Activated B cell treated with CpG ODN at 0.5 μM for 24 hours (primary cell): Measurements from ENCODE around the gene GMEB2. TPM values are rescaled to one million over a fixed set of nuclear protein-coding genes. Genes with fewer than 3 reads are reported as not detected.

Source experiments
- ATAC-seq: fragments of 200-7000 bp; cut with Tn5 transposase; one replicate; pipeline ENCODE4 v1.10.0; 2021; ENCODE audit warnings: low read depth, mild to moderate bottlenecking, moderate library complexity
- CTCF ChIA-PET: fragments of 350-600 bp; sonication (Branson Sonifier 250); formaldehyde crosslinking; loops from one replicate; lab custom pipeline; 2021; ENCODE audit warnings: antibody characterized with exemption; lab: Charles Lee
- POLR2A ChIA-PET: fragments of 350-600 bp; sonication (Branson Sonifier 250); formaldehyde crosslinking; loops from one replicate; lab custom pipeline; 2021; ENCODE audit warnings: antibody characterized with exemption; lab: Charles Lee
- DNase-seq: peaks from one replicate; pipeline ENCODE4 v3.0.0; 2022
- H3K27ac Mint-ChIP-seq: one replicate; pipeline ENCODE4 v1.8.0; 2020; ENCODE audit warnings: mixed read lengths
- H3K27me3 Mint-ChIP-seq: one replicate; pipeline ENCODE4 v1.8.0; 2021; ENCODE audit warnings: mixed read lengths
- H3K36me3 Mint-ChIP-seq: one replicate; pipeline ENCODE4 v1.8.0; 2021; ENCODE audit warnings: low read depth, mixed read lengths
- H3K4me1 Mint-ChIP-seq: one replicate; pipeline ENCODE4 v1.8.0; 2021; ENCODE audit warnings: mixed read lengths
- H3K4me3 Mint-ChIP-seq: one replicate; pipeline ENCODE4 v1.8.0; 2020; ENCODE audit warnings: mild to moderate bottlenecking, mixed read lengths
- H3K9me3 Mint-ChIP-seq: one replicate; pipeline ENCODE4 v1.8.0; 2020; ENCODE audit warnings: mixed read lengths
- intact Hi-C: fragments of 100-400 bp; cut with micrococcal nuclease; formaldehyde crosslinking; loops from one replicate; pipeline ENCODE4 v1.15.1; 2024
- total RNA-seq: library from RNA; stranded (reverse); gene quantifications from 2 replicates; pipeline ENCODE4 v1.2.3, GENCODE V29; 2022
- TF ChIP-seq, protein P1 (sequence below): fragments of 200-600 bp; IDR thresholded peaks from one replicate; pipeline ENCODE4 v1.8.0; 2022; ENCODE audit warnings: antibody characterized with exemption, mild to moderate bottlenecking

The GMEB2 gene
- total RNA-seq, 1 donor from 2014 or later = 16.9 TPM

DNA sequence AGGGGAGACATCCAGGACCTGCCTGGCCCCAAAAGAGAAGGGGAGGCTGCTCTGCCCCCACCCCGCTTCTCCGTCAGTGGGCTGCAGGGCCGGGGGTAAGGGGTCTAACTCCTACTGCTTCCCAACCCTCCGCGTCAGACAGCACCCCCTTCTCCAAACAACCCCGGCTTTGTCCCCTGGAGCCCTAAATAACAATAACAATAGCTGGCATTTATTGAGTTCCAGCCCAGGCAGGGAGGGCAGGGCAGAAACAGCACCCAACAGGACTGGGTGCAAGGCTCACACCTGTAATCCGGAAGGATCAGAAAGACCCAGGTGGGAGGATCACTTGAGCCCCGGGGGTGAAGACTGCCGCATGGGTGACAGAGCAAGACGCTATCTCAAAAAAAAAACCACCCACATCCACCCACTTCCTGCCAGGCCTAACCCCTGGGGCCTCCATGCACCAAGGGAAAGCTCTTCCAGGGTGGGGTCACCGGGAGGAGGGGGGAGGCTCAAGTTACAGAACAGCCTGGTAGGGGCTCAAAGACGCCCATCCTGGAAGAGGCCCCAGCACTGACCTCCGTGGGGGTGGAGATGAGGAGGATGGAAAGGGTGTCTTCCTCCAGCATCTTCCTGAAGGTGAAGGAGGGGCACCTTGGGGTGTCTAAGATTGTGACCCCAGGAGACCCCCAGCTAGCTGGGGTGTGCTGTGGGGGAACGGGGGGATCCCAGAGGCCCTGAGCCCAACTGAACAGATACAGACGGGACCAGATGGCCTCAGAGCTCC is 74.2 kb downstream of the GMEB2 start:
- Mint-ChIP-seq H3K4me3 (peak overlapping the region; percentile 84), H3K4me1 (peaks cover 55% of the 10 kb centered on the region), H3K36me3 (peaks cover 2% of the 10 kb centered on the region), H3K27me3 (no peaks in the 10 kb centered on the region), H3K9me3 (no peaks in the 10 kb centered on the region), H3K27ac (peak overlapping the region; percentile 82)
- CTCF ChIA-PET = interaction anchor here (1.0 to 2.6 kb wide), 3 partner anchors 15 to 89 kb away, joined by 3 to 17 read pairs (median 4); partner anchors contain the start of gene PTK6
- TF ChIP-seq, protein P1, sequence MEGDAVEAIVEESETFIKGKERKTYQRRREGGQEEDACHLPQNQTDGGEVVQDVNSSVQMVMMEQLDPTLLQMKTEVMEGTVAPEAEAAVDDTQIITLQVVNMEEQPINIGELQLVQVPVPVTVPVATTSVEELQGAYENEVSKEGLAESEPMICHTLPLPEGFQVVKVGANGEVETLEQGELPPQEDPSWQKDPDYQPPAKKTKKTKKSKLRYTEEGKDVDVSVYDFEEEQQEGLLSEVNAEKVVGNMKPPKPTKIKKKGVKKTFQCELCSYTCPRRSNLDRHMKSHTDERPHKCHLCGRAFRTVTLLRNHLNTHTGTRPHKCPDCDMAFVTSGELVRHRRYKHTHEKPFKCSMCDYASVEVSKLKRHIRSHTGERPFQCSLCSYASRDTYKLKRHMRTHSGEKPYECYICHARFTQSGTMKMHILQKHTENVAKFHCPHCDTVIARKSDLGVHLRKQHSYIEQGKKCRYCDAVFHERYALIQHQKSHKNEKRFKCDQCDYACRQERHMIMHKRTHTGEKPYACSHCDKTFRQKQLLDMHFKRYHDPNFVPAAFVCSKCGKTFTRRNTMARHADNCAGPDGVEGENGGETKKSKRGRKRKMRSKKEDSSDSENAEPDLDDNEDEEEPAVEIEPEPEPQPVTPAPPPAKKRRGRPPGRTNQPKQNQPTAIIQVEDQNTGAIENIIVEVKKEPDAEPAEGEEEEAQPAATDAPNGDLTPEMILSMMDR = no peak
- intact Hi-C loops = loop anchor here (1.0 to 5.0 kb wide), 7 partner anchors 10 to 405 kb away; partner anchors contain the start of genes GMEB2, LIME1, PPDPF and SLC2A4RG
- DNase-seq = no peak
- peak; percentile 36 for ATAC-seq
- POLR2A ChIA-PET = interaction anchor here (0.6 to 4.6 kb wide), 17 partner anchors 9 to 428 kb away, joined by 3 to 42 read pairs (median 5); partner anchors contain the start of genes GMEB2, HELZ2, PPDPF and PRPF6

GRCh38 chr20:63551068-63551467 is 75.8 kb downstream of the GMEB2 start:
- ATAC-seq (no peak), DNase-seq (no peak)
- ChIA-PET POLR2A (interaction anchor here (1.0 to 4.6 kb wide), 5 partner anchors 8 to 31 kb away, joined by 4 to 42 read pairs (median 5); partner anchors contain the start of genes HELZ2 and PTK6), CTCF (interaction anchor here (2.6 kb wide), 1 partner anchor 13 kb away, joined by 17 read pairs; the partner anchor contains the start of gene PTK6)
- Mint-ChIP-seq H3K4me3 (no peak overlapping the region), H3K27me3 (no peaks in the 10 kb centered on the region), H3K27ac (no peak overlapping the region), H3K9me3 (no peaks in the 10 kb centered on the region), H3K4me1 (peaks cover 57% of the 10 kb centered on the region), H3K36me3 (no peaks in the 10 kb centered on the region)
- TF ChIP-seq, protein P1 = no peak
- intact Hi-C loops = loop anchor here (5.0 kb wide), 2 partner anchors 186 to 406 kb away; partner anchors contain the start of genes LIME1, SLC2A4RG and UCKL1

DNA sequence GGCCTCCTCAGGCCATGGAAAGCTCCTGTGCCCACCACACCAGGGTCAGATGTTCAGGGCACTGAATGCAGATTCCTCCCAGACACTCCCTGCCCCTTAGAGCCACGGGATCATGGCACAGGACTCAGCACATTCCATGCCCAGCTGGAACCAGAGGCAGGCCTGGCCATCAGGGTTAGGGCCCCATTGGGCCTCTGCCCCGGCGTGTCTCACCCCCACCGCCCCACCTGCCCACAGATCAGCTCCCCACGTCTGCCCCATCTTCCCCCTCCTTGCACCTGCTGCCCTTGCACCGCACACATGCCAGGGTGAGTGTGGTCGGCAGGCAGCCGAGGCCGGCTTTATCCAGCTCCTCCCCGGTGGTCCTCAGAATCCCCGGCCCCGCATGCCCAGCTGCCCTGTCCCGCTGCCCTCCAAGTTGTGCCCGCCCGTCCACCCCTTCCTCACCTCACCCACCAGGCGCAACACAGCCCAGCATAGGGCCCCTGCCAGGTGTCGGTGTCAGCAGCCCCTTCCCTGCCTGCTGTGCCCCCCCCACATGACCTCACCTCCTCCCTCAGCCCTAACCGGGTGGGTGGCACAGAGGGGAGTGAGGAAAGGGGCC is 77.1 kb downstream of the GMEB2 start:
- intact Hi-C loops = loop anchor here (5.0 kb wide), 2 partner anchors 188 to 408 kb away; partner anchors contain the start of genes LIME1, SLC2A4RG and UCKL1
- no peaks in the 10 kb centered on the region for H3K36me3 Mint-ChIP-seq
- no peak for ATAC-seq
- no peak for DNase-seq
- H3K4me3 Mint-ChIP-seq = no peak overlapping the region
- CTCF ChIA-PET = interaction anchor here (2.6 kb wide), 1 partner anchor 12 kb away, joined by 17 read pairs; the partner anchor contains the start of gene PTK6
- POLR2A ChIA-PET = interaction anchor here (0.7 to 1.1 kb wide), 3 partner anchors 12 to 27 kb away, joined by 3 read pairs; no protein-coding TSS in a partner anchor
- TF ChIP-seq, protein P1 = no peak
- no peaks in the 10 kb centered on the region for H3K9me3 Mint-ChIP-seq
- no peak overlapping the region for H3K27ac Mint-ChIP-seq
- peaks cover 64% of the 10 kb centered on the region for H3K4me1 Mint-ChIP-seq
- no peaks in the 10 kb centered on the region for H3K27me3 Mint-ChIP-seq

DNA sequence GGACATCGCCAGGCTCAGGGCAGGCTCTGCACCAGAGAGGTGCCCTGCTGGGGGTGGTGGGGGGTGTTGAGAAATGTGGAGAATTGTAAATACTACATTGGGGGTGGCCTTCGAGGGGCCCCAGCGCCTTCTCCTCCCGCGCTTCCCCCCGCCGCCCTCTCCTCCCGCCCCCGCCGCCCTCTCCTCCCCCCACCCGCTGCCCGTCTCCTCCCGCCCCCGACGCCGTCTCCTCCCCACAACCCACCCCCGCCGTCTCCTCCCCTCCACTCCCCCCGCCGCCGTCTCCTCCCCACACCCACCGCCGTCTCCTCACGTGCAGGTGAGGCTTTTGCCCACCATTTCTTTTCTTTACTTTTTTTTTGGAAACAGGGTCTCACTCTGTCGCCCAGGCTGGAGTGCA is 77.9 kb downstream of the GMEB2 start:
- no peak overlapping the region for H3K27ac Mint-ChIP-seq

More for the DNA sequence above, 77.9 kb downstream of the GMEB2 start:
- TF ChIP-seq, protein P1 = no peak
- Mint-ChIP-seq H3K4me1 (peaks cover 63% of the 10 kb centered on the region), H3K4me3 (no peak overlapping the region), H3K36me3 (no peaks in the 10 kb centered on the region), H3K27me3 (no peaks in the 10 kb centered on the region), H3K9me3 (no peaks in the 10 kb centered on the region)
- ATAC-seq (no peak), DNase-seq (no peak)
- ChIA-PET CTCF (no interaction called here), POLR2A (interaction anchor here (0.6 to 1.1 kb wide), 2 partner anchors 26 to 77 kb away, joined by 3 read pairs; no protein-coding TSS in a partner anchor)
- intact Hi-C loops = no loop called here
